ENCODE results near the gene ZNF575.
A peak's percentile ranks its signal among the peaks of the same experiment; 100 is the strongest.
"Not testable (repeated sequence)": the region's sequence is repeated elsewhere in the genome, so short reads cannot be mapped to it uniquely, and the experiment has no call there.

The ZNF575 gene

GRCh38 chr19:43512399-43512798 is 20.6 kb upstream of the ZNF575 start:
- not testable (repeated sequence) for DNase-seq

- no peak for DNase-seq
Measured at GRCh38 chr19:43518051-43518450, 14.9 kb upstream of the ZNF575 start.

GRCh38 chr19:43519436-43520088 is 13.4 kb upstream of the ZNF575 start:
- DNase-seq = peak; percentile 91

- no peak for DNase-seq
Measured at GRCh38 chr19:43522929-43523328, 10.1 kb upstream of the ZNF575 start.

GRCh38 chr19:43523696-43524095 is 9.3 kb upstream of the ZNF575 start:
- DNase-seq = not testable (repeated sequence)

GRCh38 chr19:43524922-43525835 is 7.8 kb upstream of the ZNF575 start:
- peak; percentile 85 for DNase-seq

GRCh38 chr19:43525836-43526771 is 6.9 kb upstream of the ZNF575 start:
- peak; percentile 54 for DNase-seq

- peak; percentile 91 for DNase-seq
Measured at GRCh38 chr19:43526884-43527859, 5.8 kb upstream of the ZNF575 start, which contains the start of gene ETHE1. ETHE1 (minus strand) TSS chr19:43527201; CDS start chr19:43527177, 24 bp downstream.

GRCh38 chr19:43527860-43528622 is 4.9 kb upstream of the ZNF575 start:
- no peak for DNase-seq

GRCh38 chr19:43532571-43532961 is 422 bp upstream of the ZNF575 start:
- DNase-seq = peak; percentile 88

GRCh38 chr19:43533546-43534304 is 737 bp downstream of the ZNF575 start:
- DNase-seq = peak; percentile 100

GRCh38 chr19:43534305-43534815 is 1.4 kb downstream of the ZNF575 start:
- DNase-seq = no peak

- DNase-seq = peak; percentile 84
Measured at GRCh38 chr19:43534816-43535761, 2.1 kb downstream of the ZNF575 start.

- DNase-seq = no peak
Measured at GRCh38 chr19:43538922-43539321, 5.9 kb downstream of the ZNF575 start.

- DNase-seq = no peak
Measured at GRCh38 chr19:43540381-43540780, 7.4 kb downstream of the ZNF575 start.

GRCh38 chr19:43541920-43542650 is 9.1 kb downstream of the ZNF575 start:
- no peak for DNase-seq

- DNase-seq = no peak
Measured at GRCh38 chr19:43544077-43544476, 11.1 kb downstream of the ZNF575 start.

GRCh38 chr19:43545276-43545675 is 12.3 kb downstream of the ZNF575 start:
- no peak for DNase-seq
